ENCODE results near the gene PLA2G3. TPM values are rescaled to one million over a fixed set of nuclear protein-coding genes. Genes with fewer than 3 reads are reported as not detected.

PLA2G3 gene
- total and polyA plus RNA-seq, 2 donors (not counting 3 experiments of a cell fraction or from before 2014, with no cell fraction given): 0.75 to 0.84 TPM

GRCh38 chr22:31153357-31153756 lies 13.0 kb upstream of the PLA2G3 start:
- Histone ChIP-seq H3K9ac (replicated peaks; ENCODE audit: extremely low read depth, insufficient read depth, low read length) (no peak overlapping the region), H3K4me3 (replicated peaks in 1 of 3; ENCODE audit: insufficient read depth in 1 of 3, low read depth in 1 of 3, low read length in 3 of 3) (no peak overlapping the region), H3K9me1 (replicated peaks; ENCODE audit: control insufficient read depth, extremely low read depth, insufficient read depth, low read length) (no peaks in the 10 kb centered on the region), H4K20me1 (replicated peaks; ENCODE audit: control insufficient read depth, extremely low read depth, insufficient read depth, low read length) (no peaks in the 10 kb centered on the region), H3K79me2 (ENCODE audit: control insufficient read depth, insufficient read depth, low read length) (no peaks in the 10 kb centered on the region), H3K9me3 (replicated peaks; ENCODE audit: control insufficient read depth, insufficient read depth, low read length) (no peaks in the 10 kb centered on the region), H3K27ac (ENCODE audit: insufficient read depth, low read depth, low read length) (no peak overlapping the region), H3K36me3 (ENCODE audit: control insufficient read depth in 2 of 2, extremely low read depth in 1 of 2, insufficient read depth in 2 of 2, low read length in 2 of 2) (no peaks in the 10 kb centered on the region), H3K4me2 (ENCODE audit: insufficient read depth, low read length) (no peak overlapping the region), H2AFZ (ENCODE audit: low read depth, low read length) (no peak overlapping the region), H3K4me1 (ENCODE audit: control insufficient read depth, extremely low read depth, insufficient read depth, low read length) (peaks cover 19% of the 10 kb centered on the region), H3K27me3 (ENCODE audit: control insufficient read depth in 2 of 2, insufficient read depth in 2 of 2, low read length in 2 of 2) (no peaks in the 10 kb centered on the region)
- no peak for TF ChIP-seq POLR2AphosphoS5 (IDR thresholded peaks at IDR 0.05; ENCODE audit: insufficient read depth, low read depth, low read length)
- intact Hi-C loops (cut with micrococcal nuclease): no loop called here
- BruUV-seq (replicated peaks): no TSS peak
- FAIRE-seq: no peak
- ChIA-PET CTCF (interaction anchor here (1.4 to 17.9 kb wide), 2 partner anchors 44 to 119 kb away, joined by 4 to 231 read pairs; partner anchors contain the start of gene SELENOM), POLR2A (no interaction called here)
- DNase-seq (ENCODE audit: low read depth, low spot score): no peak
- dilution Hi-C loops (cut with MboI; ENCODE audit: extremely low pct_ligation_motif_present, low sequenced_read_pairs): no loop called here

- H3K9ac ChIP-seq (replicated peaks; ENCODE audit: extremely low read depth, insufficient read depth, low read length): no peak overlapping the region
- ChIA-PET CTCF (interaction anchor here (1.2 to 17.9 kb wide), 4 partner anchors 11 to 205 kb away, joined by 3 to 231 read pairs (median 4); partner anchors contain the start of genes PLA2G3 and SELENOM), POLR2A (no interaction called here)
- peak; percentile 56 for FAIRE-seq
- no peak for DNase-seq (ENCODE audit: low read depth, low spot score)
- H3K27me3 ChIP-seq (ENCODE audit: control insufficient read depth in 2 of 2, insufficient read depth in 2 of 2, low read length in 2 of 2): no peaks in the 10 kb centered on the region
- no TSS peak for BruUV-seq (replicated peaks)
- no peaks in the 10 kb centered on the region for H3K79me2 ChIP-seq (ENCODE audit: control insufficient read depth, insufficient read depth, low read length)
- H3K4me1 ChIP-seq (ENCODE audit: control insufficient read depth, extremely low read depth, insufficient read depth, low read length): peaks cover 21% of the 10 kb centered on the region
- intact Hi-C loops (cut with micrococcal nuclease): no loop called here
- no peak for TF ChIP-seq POLR2AphosphoS5 (IDR thresholded peaks at IDR 0.05; ENCODE audit: insufficient read depth, low read depth, low read length)
- TF ChIP-seq FOS (IDR thresholded peaks at IDR 0.05; ENCODE audit: borderline replicate concordance, insufficient read depth, low read length): no peak
- TF ChIP-seq CTCF (IDR thresholded peaks at IDR 0.05; ENCODE audit: extremely low read depth in 1 of 2, insufficient read depth in 1 of 2, low read depth in 1 of 2, low read length in 2 of 2): no peak
- no peak for TF ChIP-seq JUN (IDR thresholded peaks at IDR 0.05; ENCODE audit: borderline replicate concordance, insufficient read depth, insufficient read length, low read depth)
- TF ChIP-seq MYC (IDR thresholded peaks at IDR 0.05; ENCODE audit: low read depth, low read length): no peak
- TF ChIP-seq MAX (IDR thresholded peaks at IDR 0.05; ENCODE audit: insufficient read depth, insufficient read length): no peak
- TF ChIP-seq POLR2A (IDR thresholded peaks at IDR 0.05; ENCODE audit: low read depth, low read length): no peak
- TF ChIP-seq EZH2 (IDR thresholded peaks at IDR 0.05; ENCODE audit: borderline replicate concordance, low read depth, low read length, severe bottlenecking): no peak
- no peak for TF ChIP-seq GATA2 (IDR thresholded peaks at IDR 0.05; ENCODE audit: insufficient read depth, insufficient read length, low read depth, low read length)
- H3K27ac ChIP-seq (ENCODE audit: insufficient read depth, low read depth, low read length): no peak overlapping the region
- no peak overlapping the region for H3K4me3 ChIP-seq (replicated peaks in 1 of 3; ENCODE audit: insufficient read depth in 1 of 3, low read depth in 1 of 3, low read length in 3 of 3)
- no peaks in the 10 kb centered on the region for H3K36me3 ChIP-seq (ENCODE audit: control insufficient read depth in 2 of 2, extremely low read depth in 1 of 2, insufficient read depth in 2 of 2, low read length in 2 of 2)
- H2AFZ ChIP-seq (ENCODE audit: low read depth, low read length): no peak overlapping the region
- H3K4me2 ChIP-seq (ENCODE audit: insufficient read depth, low read length): no peak overlapping the region
- dilution Hi-C loops (cut with MboI; ENCODE audit: extremely low pct_ligation_motif_present, low sequenced_read_pairs): no loop called here
- no peaks in the 10 kb centered on the region for H3K9me3 ChIP-seq (replicated peaks; ENCODE audit: control insufficient read depth, insufficient read depth, low read length)
- H4K20me1 ChIP-seq (replicated peaks; ENCODE audit: control insufficient read depth, extremely low read depth, insufficient read depth, low read length): no peaks in the 10 kb centered on the region
- H3K9me1 ChIP-seq (replicated peaks; ENCODE audit: control insufficient read depth, extremely low read depth, insufficient read depth, low read length): no peaks in the 10 kb centered on the region
Observed at GRCh38 chr22:31151872-31152271, 11.6 kb upstream of the PLA2G3 start.
